ENCODE data around the gene SPN.
A peak's percentile ranks its signal among the peaks of the same experiment; 100 is the strongest.

SPN gene

DNA sequence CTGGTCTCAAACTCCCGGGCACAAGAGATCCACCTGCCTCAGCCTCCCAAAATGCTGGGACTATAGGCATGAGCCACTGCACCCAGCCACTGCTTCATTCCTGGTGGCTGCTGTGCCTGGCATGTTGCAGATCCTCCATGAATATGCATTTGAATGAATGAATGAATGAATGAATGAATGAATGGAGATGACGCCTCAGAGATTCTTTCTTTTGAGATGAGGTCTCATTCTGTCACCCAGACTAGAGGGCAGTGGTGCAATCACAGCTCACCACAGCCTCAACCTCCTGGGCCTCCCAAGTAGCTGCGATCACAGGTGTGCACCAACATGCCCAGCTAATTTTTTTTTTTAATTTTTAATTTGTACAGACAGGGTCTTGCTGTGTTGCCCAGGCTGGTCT is 5.2 kb downstream of the SPN start:
- H3K36me3 ChIP-seq (replicated peaks): no peaks in the 10 kb centered on the region
- H3K27me3 ChIP-seq (replicated peaks): no peaks in the 10 kb centered on the region
- no peak for DNase-seq
- no peak overlapping the region for H3K27ac ChIP-seq
- in situ Hi-C loops (cut with HindIII; ENCODE audit: low pct_ligation_motif_present, low sequenced_read_pairs): no loop called here
- no peak overlapping the region for H3K4me3 ChIP-seq (ENCODE audit: low read depth, low read length)
- TF ChIP-seq, protein P1, sequence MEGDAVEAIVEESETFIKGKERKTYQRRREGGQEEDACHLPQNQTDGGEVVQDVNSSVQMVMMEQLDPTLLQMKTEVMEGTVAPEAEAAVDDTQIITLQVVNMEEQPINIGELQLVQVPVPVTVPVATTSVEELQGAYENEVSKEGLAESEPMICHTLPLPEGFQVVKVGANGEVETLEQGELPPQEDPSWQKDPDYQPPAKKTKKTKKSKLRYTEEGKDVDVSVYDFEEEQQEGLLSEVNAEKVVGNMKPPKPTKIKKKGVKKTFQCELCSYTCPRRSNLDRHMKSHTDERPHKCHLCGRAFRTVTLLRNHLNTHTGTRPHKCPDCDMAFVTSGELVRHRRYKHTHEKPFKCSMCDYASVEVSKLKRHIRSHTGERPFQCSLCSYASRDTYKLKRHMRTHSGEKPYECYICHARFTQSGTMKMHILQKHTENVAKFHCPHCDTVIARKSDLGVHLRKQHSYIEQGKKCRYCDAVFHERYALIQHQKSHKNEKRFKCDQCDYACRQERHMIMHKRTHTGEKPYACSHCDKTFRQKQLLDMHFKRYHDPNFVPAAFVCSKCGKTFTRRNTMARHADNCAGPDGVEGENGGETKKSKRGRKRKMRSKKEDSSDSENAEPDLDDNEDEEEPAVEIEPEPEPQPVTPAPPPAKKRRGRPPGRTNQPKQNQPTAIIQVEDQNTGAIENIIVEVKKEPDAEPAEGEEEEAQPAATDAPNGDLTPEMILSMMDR (IDR thresholded peaks at IDR 0.05; ENCODE audit: low read depth, low read length, missing control alignments): no peak

DNA sequence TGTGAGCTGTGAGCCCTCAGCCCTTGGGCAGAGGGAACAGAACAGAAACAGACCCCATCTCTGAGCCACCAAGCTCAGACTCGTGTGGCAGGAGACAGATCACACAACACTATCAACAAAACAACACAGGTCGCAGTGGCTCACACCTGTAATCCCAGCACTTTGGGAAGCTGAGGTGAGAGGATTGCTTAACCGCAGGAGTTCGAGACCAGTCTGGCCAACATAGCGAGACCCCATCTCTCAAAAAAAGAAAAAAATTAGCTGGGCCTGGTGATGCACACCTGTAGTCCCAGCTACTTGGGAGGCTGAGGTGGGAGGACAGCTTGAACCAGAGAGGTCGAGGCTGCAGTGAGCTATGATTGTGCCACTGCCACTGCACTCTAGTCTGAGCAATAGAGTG is 10.5 kb downstream of the SPN start:
- Histone ChIP-seq H3K27ac (no peak overlapping the region), H3K36me3 (replicated peaks) (no peaks in the 10 kb centered on the region), H3K27me3 (replicated peaks) (no peaks in the 10 kb centered on the region), H3K4me3 (ENCODE audit: low read depth, low read length) (no peak overlapping the region)
- TF ChIP-seq, protein P1 (IDR thresholded peaks at IDR 0.05; ENCODE audit: low read depth, low read length, missing control alignments): no peak
- DNase-seq: no peak
- in situ Hi-C loops (cut with HindIII; ENCODE audit: low pct_ligation_motif_present, low sequenced_read_pairs): no loop called here

DNA sequence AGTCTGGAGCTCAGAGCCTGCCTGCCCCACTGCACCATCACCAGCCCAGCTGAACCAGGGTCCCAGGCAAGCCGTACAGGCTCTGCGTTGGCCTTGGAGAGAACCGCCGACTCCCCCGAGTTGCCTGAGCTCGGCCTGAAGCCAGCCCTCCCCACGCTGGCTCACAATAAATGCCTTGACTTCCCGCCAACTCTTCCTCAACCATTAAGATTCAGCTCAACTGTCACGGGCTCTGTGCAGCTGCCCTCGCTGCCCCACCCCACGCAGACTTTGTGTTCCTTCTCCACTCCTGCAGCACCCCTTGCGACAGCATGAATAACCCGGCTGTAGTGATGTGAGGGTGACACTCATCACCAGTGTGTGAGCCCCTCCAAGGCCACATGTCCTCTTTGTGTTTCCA is 11.1 kb downstream of the SPN start:
- DNase-seq: no peak
- H3K36me3 ChIP-seq (replicated peaks): no peaks in the 10 kb centered on the region
- in situ Hi-C loops (cut with HindIII; ENCODE audit: low pct_ligation_motif_present, low sequenced_read_pairs): no loop called here
- TF ChIP-seq, protein P1 (IDR thresholded peaks at IDR 0.05; ENCODE audit: low read depth, low read length, missing control alignments): no peak
- no peak overlapping the region for H3K4me3 ChIP-seq (ENCODE audit: low read depth, low read length)
- no peak overlapping the region for H3K27ac ChIP-seq
- no peaks in the 10 kb centered on the region for H3K27me3 ChIP-seq (replicated peaks)

DNA sequence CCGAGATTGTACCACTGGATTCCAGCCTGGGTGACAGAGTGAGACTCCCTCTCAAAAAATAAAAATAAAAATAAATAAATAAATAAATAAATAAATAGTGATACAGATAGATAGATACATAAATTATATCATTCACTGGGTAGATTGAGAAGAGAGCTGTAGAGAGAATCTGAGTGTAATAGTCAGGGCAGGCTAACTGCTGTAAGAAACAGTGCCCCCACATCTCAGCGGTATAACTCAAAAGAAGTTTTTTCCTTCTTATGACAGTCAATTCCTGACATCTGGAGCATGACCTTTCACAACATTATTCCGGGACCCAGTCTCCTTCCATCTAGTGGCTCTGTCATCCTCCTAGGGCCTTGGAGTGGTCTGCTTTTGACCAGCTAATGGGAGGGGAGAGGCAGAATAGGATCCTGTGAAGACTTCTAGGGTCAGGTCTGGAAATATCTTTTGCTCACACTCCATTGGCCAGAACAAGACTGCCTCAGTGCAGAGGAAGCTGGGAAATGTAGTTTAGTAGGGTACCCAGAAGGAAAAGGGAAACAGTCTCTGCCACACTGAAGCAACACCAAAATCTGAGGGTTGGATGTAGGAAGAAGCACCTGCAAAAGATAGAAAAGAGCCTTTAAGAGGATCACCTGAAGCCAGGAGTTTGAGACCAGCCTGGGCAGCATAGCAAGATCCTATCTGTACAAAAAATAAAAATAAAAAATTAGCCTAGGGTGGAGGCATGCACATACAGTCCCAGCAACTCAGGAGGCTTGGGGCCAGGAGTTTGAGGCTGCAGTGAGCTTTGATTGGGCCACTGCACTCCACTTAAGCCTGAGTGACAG is 13.0 kb downstream of the SPN start:
- Histone ChIP-seq H3K27me3 (replicated peaks) (no peaks in the 10 kb centered on the region), H3K4me3 (ENCODE audit: low read depth, low read length) (no peak overlapping the region), H3K36me3 (replicated peaks) (no peaks in the 10 kb centered on the region), H3K27ac (no peak overlapping the region)
- TF ChIP-seq, protein P1 (IDR thresholded peaks at IDR 0.05; ENCODE audit: low read depth, low read length, missing control alignments): no peak
- in situ Hi-C loops (cut with HindIII; ENCODE audit: low pct_ligation_motif_present, low sequenced_read_pairs): no loop called here
- DNase-seq: peak; percentile 24

- Histone ChIP-seq H3K4me3 (ENCODE audit: low read depth, low read length) (no peak overlapping the region), H3K27ac (no peak overlapping the region), H3K27me3 (replicated peaks) (no peaks in the 10 kb centered on the region), H3K36me3 (replicated peaks) (no peaks in the 10 kb centered on the region)
- TF ChIP-seq, protein P1 (IDR thresholded peaks at IDR 0.05; ENCODE audit: low read depth, low read length, missing control alignments): no peak
- no peak for DNase-seq
- in situ Hi-C loops (cut with HindIII; ENCODE audit: low pct_ligation_motif_present, low sequenced_read_pairs): no loop called here
Measured at GRCh38 chr16:29676989-29677785, 14.1 kb downstream of the SPN start.

Measured in brain microvascular endothelial cell (primary cell).